SIG-M5 (cell line): ENCODE measurements around the gene KIRREL1.

ENCODE experiments used
- DNase-seq: peaks from one replicate; lab custom pipeline; 2025; lab: John Stamatoyannopoulos, UW

Gene KIRREL1

GRCh38 chr1:157975228-157975950 lies 18.1 kb upstream of the KIRREL1 start:
- DNase-seq, result no peak

GRCh38 chr1:157976888-157977287 lies 16.6 kb upstream of the KIRREL1 start:
- no peak for DNase-seq

DNA sequence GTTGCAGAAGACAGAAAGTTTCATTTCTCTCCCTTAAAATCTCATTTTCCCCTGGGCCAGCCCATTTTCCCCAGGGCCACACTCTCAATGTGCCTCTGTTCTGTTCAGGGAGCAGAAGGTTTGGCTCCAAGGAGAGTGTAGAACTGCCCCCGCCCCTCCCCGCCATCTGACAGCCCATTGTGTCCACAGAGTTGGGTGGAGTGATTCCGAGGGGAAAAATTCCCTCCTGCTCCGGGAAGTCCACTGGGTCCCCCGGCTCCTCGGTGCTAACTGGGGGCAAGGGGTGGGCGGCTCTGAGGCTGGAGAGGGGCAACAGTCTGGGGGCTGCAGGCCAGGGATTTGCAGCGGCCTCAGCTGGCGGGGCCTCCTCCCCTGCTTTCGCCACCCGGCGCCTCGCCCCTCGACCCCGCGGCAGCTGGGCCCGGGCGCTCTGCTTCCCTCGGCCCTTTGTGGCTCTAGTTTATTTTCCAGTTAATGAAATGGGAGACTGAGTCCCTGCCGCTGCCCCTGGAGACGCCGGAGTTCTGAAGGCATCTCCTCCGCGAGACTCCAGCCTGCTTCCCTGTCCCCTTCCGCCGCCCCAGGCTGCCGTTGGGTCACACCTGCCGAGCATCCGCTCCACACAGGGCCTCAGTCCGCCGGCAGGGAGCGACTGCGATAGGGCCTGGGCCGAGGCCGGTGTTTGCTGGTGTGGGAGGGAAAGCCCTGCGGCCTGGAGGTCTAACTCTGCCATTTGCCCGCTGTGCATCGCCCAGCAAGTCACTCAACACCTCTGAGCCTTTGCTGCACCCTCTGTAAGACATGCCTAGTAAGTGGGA lies 14.7 kb upstream of the KIRREL1 start:
- no peak for DNase-seq

- DNase-seq, result no peak
Measured at GRCh38 chr1:157982136-157982535, 11.3 kb upstream of the KIRREL1 start.

DNA sequence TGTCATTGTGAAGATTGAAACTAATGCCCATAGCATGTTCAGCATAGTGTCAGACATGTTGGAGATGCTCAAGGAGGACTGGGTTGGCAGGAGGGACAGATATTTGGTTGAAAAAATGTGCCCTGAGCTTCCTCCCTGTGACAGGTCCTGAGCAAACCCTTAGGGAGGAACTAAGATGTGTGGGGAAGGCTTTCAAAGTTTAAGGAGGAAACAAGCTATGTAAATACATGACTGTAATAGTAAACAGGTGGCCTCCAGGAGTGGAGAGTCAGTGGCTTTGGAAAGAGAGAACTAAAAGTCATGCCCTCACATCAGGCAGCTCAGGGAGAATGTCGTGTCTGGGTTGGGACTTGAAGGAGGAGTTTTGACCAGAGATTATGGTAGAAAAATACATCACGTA lies 9.7 kb upstream of the KIRREL1 start:
- DNase-seq, result no peak

GRCh38 chr1:157984469-157984868 lies 9.0 kb upstream of the KIRREL1 start:
- no peak for DNase-seq

DNA sequence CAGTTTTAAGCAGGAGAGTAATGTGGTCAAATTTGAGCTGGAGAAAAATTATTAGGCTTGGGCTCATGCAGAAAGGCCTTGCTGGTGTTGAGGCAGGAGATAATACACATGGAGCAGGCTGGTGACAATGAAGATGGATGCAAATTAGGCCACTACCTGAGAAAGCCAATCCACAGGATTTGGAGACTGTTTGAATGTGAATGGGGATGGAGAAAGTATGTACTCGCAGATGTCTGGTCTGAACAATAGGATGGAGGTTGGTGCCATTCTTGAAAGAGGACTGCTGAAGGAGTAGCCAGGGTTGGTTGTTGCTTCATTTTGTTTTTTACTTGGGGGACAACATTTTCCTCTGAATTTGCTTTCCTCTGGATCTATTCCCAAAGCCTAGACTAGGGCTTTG lies 8.0 kb upstream of the KIRREL1 start:
- DNase-seq, result no peak

GRCh38 chr1:157988002-157988401 lies 5.4 kb upstream of the KIRREL1 start:
- DNase-seq, result no peak

- DNase-seq, result no peak
Measured at GRCh38 chr1:157992031-157992832, 1.2 kb upstream of the KIRREL1 start.

DNA sequence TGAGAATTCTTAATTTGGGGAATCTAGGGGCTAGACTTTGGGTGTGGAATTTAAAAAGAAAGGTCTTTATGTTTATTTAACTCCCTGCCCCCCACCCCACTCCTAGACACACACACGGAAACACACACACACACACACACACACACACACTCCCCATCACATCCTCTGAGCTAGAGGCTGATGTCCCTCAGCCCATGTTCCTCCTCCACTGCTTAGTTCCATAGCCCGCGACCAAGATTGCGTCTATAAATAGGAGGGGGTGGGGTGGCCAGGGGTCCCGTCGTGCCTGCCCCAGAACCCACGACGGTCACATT lies 655 bp upstream of the KIRREL1 start:
- DNase-seq, result no peak

DNA sequence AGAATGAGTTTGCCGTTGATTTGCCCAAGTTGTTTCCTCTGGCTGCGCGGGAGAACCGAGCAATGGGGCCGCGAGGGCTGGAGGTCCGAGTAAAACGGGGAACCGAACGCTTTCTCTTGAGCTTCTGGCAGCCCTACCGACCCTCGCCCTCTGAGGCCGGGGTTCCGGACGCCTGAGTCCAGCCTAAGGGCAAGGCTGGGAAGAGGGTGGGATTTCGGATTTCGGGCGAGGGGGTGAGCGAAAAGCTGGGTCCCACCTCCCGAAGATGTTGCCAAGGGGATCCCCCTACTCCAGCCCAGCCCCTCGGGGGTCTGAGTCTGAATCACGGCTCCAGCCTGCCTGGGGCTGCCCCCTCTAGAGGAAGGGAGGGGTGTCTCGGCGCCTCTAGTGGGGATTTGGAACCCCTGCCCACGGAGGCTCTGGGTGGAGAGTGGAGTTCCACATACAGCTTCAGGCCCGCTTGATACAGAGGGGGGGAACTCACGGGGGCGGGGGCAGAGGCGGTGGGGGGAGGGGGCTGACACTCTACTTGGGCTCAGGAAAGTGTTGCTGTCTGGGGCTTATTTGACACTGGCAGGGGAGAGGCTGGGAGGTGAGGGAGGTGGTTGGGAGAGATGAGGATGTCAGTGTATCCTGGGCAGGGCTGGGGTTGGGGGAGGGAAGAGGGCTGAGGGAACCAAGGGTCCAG lies 617 bp downstream of the KIRREL1 start:
- no peak for DNase-seq

GRCh38 chr1:157994704-157995582 lies 1.5 kb downstream of the KIRREL1 start:
- DNase-seq, result no peak

DNA sequence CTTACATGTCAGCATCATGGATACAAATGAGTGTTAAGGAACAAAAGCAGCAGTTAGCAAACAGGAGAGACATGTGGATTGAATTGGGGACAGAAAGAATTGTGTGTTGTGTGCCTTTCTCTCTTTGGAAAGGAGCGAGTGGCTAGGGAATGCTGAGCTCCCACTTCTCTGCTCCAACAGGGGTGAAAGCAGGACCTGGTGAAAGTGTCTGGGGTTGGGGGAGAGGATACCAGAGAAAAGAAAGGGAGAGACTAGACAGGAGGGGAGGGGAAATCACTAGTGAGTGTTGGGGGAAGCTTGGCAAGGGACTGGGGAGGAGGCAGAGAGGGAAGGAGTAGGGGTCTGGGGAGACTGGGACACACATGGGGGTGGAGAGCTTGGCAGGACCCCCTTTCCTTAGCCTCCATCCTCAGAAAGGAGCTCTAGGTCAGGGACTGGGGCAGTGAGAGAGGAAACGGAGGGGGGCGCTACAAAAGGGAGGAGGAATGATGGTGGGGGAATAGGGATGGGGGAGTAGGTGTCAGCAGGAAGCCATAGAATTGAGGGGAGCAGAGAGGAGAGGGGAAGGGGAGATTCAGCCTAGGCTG lies 2.2 kb downstream of the KIRREL1 start:
- no peak for DNase-seq

GRCh38 chr1:157996433-157996832 lies 3.0 kb downstream of the KIRREL1 start:
- DNase-seq, result no peak

- DNase-seq, result no peak
Measured at GRCh38 chr1:158000507-158000906, 7.1 kb downstream of the KIRREL1 start.

- no peak for DNase-seq
Measured at GRCh38 chr1:158002022-158002630, 8.7 kb downstream of the KIRREL1 start.

- no peak for DNase-seq
Measured at GRCh38 chr1:158002631-158003405, 9.4 kb downstream of the KIRREL1 start.

DNA sequence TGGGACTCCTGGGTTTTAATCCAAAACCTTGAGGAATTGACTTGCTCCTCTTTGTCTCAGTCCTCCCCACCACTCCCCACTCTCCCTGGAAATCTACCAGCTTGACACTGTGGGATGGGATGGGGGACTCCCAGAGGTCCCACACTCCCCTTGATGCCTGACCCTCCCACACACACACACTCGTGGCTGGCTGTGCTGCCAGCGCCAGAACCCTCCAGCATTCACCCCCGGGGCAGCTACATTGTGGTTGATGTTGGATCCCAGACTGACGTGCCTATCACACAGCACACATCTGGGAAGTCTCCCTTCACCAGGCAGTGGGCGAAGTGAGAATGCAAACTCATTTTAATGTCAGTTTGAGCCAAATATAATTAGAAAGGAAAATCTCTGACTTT lies 10.0 kb downstream of the KIRREL1 start:
- no peak for DNase-seq

DNA sequence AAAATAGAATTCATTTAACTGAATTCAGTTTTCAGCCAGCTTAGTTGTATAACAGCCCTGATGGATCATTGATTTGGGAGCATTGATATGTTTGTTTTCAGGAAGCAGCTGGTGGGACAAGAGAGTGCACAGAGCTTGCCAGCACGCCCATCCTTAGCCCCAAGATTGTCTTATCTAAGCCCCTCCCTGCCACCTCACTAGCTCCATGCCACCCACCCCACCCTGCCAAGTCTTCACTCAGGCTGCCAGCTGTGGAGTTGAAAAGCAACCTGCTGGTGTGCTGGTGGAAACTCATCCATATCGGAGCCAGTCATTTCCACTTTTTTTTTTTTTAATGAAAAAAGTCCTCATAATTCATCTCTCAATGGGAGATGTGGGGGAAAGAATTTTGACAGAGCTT lies 11.8 kb downstream of the KIRREL1 start:
- DNase-seq, result no peak

GRCh38 chr1:158007180-158007579 lies 13.7 kb downstream of the KIRREL1 start:
- no peak for DNase-seq
